ENCODE measurements around the gene ADAMTS3.

The ADAMTS3 gene

GRCh38 chr4:72375073-72375736 lies 193.8 kb downstream of the ADAMTS3 start:
- no peak for TF ChIP-seq SUZ12 (IDR thresholded peaks at IDR 0.05; ENCODE audit: extremely low read depth, insufficient read depth, insufficient read length)
- TF ChIP-seq YY1 (IDR thresholded peaks at IDR 0.05; ENCODE audit: insufficient read depth, insufficient read length): no peak
- TF ChIP-seq ZNF274 (IDR thresholded peaks at IDR 0.05; ENCODE audit: low read depth, low read length): no peak
- no peak overlapping the region for H3K4me3 ChIP-seq (ENCODE audit: insufficient read length, low read depth)
- no peak for DNase-seq (ENCODE audit: low read depth, low spot score)
- H3K9me3 ChIP-seq (ENCODE audit: insufficient read depth, low read length): no peaks in the 10 kb centered on the region
- H3K36me3 ChIP-seq (ENCODE audit: insufficient read depth, insufficient read length, low read length): no peaks in the 10 kb centered on the region
- no peak overlapping the region for H3K9ac ChIP-seq (ENCODE audit: insufficient read length, low read depth)
- no peaks in the 10 kb centered on the region for H3K4me1 ChIP-seq (ENCODE audit: insufficient read depth, insufficient read length)
- H3K27me3 ChIP-seq (ENCODE audit: insufficient read depth, insufficient read length): no peaks in the 10 kb centered on the region

- DNase-seq (ENCODE audit: low read depth, low spot score): no peak
- Histone ChIP-seq H3K9ac (ENCODE audit: insufficient read length, low read depth) (no peak overlapping the region), H3K27me3 (ENCODE audit: insufficient read depth, insufficient read length) (no peaks in the 10 kb centered on the region), H3K4me1 (ENCODE audit: insufficient read depth, insufficient read length) (no peaks in the 10 kb centered on the region), H3K9me3 (ENCODE audit: insufficient read depth, low read length) (no peaks in the 10 kb centered on the region), H3K4me3 (ENCODE audit: insufficient read length, low read depth) (no peak overlapping the region), H3K36me3 (ENCODE audit: insufficient read depth, insufficient read length, low read length) (no peaks in the 10 kb centered on the region)
- TF ChIP-seq SUZ12 (IDR thresholded peaks at IDR 0.05; ENCODE audit: extremely low read depth, insufficient read depth, insufficient read length) (no peak), ZNF274 (IDR thresholded peaks at IDR 0.05; ENCODE audit: low read depth, low read length) (no peak), YY1 (IDR thresholded peaks at IDR 0.05; ENCODE audit: insufficient read depth, insufficient read length) (no peak)
Observed at GRCh38 chr4:72374159-72374558, 194.9 kb downstream of the ADAMTS3 start.

- Histone ChIP-seq H3K36me3 (ENCODE audit: insufficient read depth, insufficient read length, low read length) (no peaks in the 10 kb centered on the region), H3K9ac (ENCODE audit: insufficient read length, low read depth) (no peak overlapping the region), H3K4me1 (ENCODE audit: insufficient read depth, insufficient read length) (no peaks in the 10 kb centered on the region), H3K27me3 (ENCODE audit: insufficient read depth, insufficient read length) (no peaks in the 10 kb centered on the region), H3K9me3 (ENCODE audit: insufficient read depth, low read length) (no peaks in the 10 kb centered on the region), H3K4me3 (ENCODE audit: insufficient read length, low read depth) (no peak overlapping the region)
- DNase-seq (ENCODE audit: low read depth, low spot score): no peak
- TF ChIP-seq ZNF274 (IDR thresholded peaks at IDR 0.05; ENCODE audit: low read depth, low read length) (no peak), YY1 (IDR thresholded peaks at IDR 0.05; ENCODE audit: insufficient read depth, insufficient read length) (no peak)
Observed at GRCh38 chr4:72366601-72367000, 202.4 kb downstream of the ADAMTS3 start.

- no peak for TF ChIP-seq SUZ12 (IDR thresholded peaks at IDR 0.05; ENCODE audit: extremely low read depth, insufficient read depth, insufficient read length)
- TF ChIP-seq YY1 (IDR thresholded peaks at IDR 0.05; ENCODE audit: insufficient read depth, insufficient read length): no peak
- TF ChIP-seq ZNF274 (IDR thresholded peaks at IDR 0.05; ENCODE audit: low read depth, low read length): no peak
Observed at GRCh38 chr4:72365981-72366380, 203.0 kb downstream of the ADAMTS3 start.

GRCh38 chr4:72365016-72365415 lies 204.0 kb downstream of the ADAMTS3 start:
- no peak overlapping the region for H3K9ac ChIP-seq (ENCODE audit: insufficient read length, low read depth)
- no peaks in the 10 kb centered on the region for H3K4me1 ChIP-seq (ENCODE audit: insufficient read depth, insufficient read length)
- H3K36me3 ChIP-seq (ENCODE audit: insufficient read depth, insufficient read length, low read length): no peaks in the 10 kb centered on the region
- no peaks in the 10 kb centered on the region for H3K27me3 ChIP-seq (ENCODE audit: insufficient read depth, insufficient read length)
- no peak for DNase-seq (ENCODE audit: low read depth, low spot score)
- TF ChIP-seq YY1 (IDR thresholded peaks at IDR 0.05; ENCODE audit: insufficient read depth, insufficient read length) (no peak), ZNF274 (IDR thresholded peaks at IDR 0.05; ENCODE audit: low read depth, low read length) (no peak), SUZ12 (IDR thresholded peaks at IDR 0.05; ENCODE audit: extremely low read depth, insufficient read depth, insufficient read length) (no peak)
- H3K9me3 ChIP-seq (ENCODE audit: insufficient read depth, low read length): no peaks in the 10 kb centered on the region
- no peak overlapping the region for H3K4me3 ChIP-seq (ENCODE audit: insufficient read length, low read depth)

More at GRCh38 chr4:72365981-72366380, 203.0 kb downstream of the ADAMTS3 start:
- Histone ChIP-seq H3K27me3 (ENCODE audit: insufficient read depth, insufficient read length) (no peaks in the 10 kb centered on the region), H3K36me3 (ENCODE audit: insufficient read depth, insufficient read length, low read length) (no peaks in the 10 kb centered on the region), H3K4me1 (ENCODE audit: insufficient read depth, insufficient read length) (no peaks in the 10 kb centered on the region), H3K9ac (ENCODE audit: insufficient read length, low read depth) (no peak overlapping the region), H3K9me3 (ENCODE audit: insufficient read depth, low read length) (no peaks in the 10 kb centered on the region), H3K4me3 (ENCODE audit: insufficient read length, low read depth) (no peak overlapping the region)
- no peak for DNase-seq (ENCODE audit: low read depth, low spot score)

- TF ChIP-seq SUZ12 (IDR thresholded peaks at IDR 0.05; ENCODE audit: extremely low read depth, insufficient read depth, insufficient read length): no peak
- TF ChIP-seq ZNF274 (IDR thresholded peaks at IDR 0.05; ENCODE audit: low read depth, low read length): no peak
- TF ChIP-seq YY1 (IDR thresholded peaks at IDR 0.05; ENCODE audit: insufficient read depth, insufficient read length): no peak
- H3K27me3 ChIP-seq (ENCODE audit: insufficient read depth, insufficient read length): no peaks in the 10 kb centered on the region
- no peaks in the 10 kb centered on the region for H3K36me3 ChIP-seq (ENCODE audit: insufficient read depth, insufficient read length, low read length)
- no peaks in the 10 kb centered on the region for H3K4me1 ChIP-seq (ENCODE audit: insufficient read depth, insufficient read length)
- H3K9ac ChIP-seq (ENCODE audit: insufficient read length, low read depth): no peak overlapping the region
- H3K9me3 ChIP-seq (ENCODE audit: insufficient read depth, low read length): no peaks in the 10 kb centered on the region
- DNase-seq (ENCODE audit: low read depth, low spot score): no peak
- H3K4me3 ChIP-seq (ENCODE audit: insufficient read length, low read depth): no peak overlapping the region
Observed at GRCh38 chr4:72360075-72360474, 208.9 kb downstream of the ADAMTS3 start.

GRCh38 chr4:72358483-72358882 lies 210.5 kb downstream of the ADAMTS3 start:
- H3K9me3 ChIP-seq (ENCODE audit: insufficient read depth, low read length): no peaks in the 10 kb centered on the region
- DNase-seq (ENCODE audit: low read depth, low spot score): no peak
- no peak overlapping the region for H3K4me3 ChIP-seq (ENCODE audit: insufficient read length, low read depth)
- no peak for TF ChIP-seq ZNF274 (IDR thresholded peaks at IDR 0.05; ENCODE audit: low read depth, low read length)
- no peak for TF ChIP-seq YY1 (IDR thresholded peaks at IDR 0.05; ENCODE audit: insufficient read depth, insufficient read length)
- no peak for TF ChIP-seq SUZ12 (IDR thresholded peaks at IDR 0.05; ENCODE audit: extremely low read depth, insufficient read depth, insufficient read length)
- H3K27me3 ChIP-seq (ENCODE audit: insufficient read depth, insufficient read length): no peaks in the 10 kb centered on the region
- H3K9ac ChIP-seq (ENCODE audit: insufficient read length, low read depth): no peak overlapping the region
- no peaks in the 10 kb centered on the region for H3K4me1 ChIP-seq (ENCODE audit: insufficient read depth, insufficient read length)
- H3K36me3 ChIP-seq (ENCODE audit: insufficient read depth, insufficient read length, low read length): no peaks in the 10 kb centered on the region
